ENCODE measurements around the gene RUNX2.
"Not testable (repeated sequence)": the region's sequence is repeated elsewhere in the genome, so short reads cannot be mapped to it uniquely, and the experiment has no call there.

- not testable (repeated sequence) for TF ChIP-seq CTCF (optimal IDR thresholded peaks at IDR 0.05 in 1 of 3, IDR thresholded peaks at IDR 0.05 in 1 of 3, conservative IDR thresholded peaks at IDR 0.05 in 1 of 3; ENCODE audit: extremely low read depth in 1 of 3, insufficient read depth in 2 of 3, low read length in 3 of 3); EZH2 (IDR thresholded peaks at IDR 0.05; ENCODE audit: low read length)
Observed at GRCh38 chr6:45467417-45467816, 139.3 kb downstream of the RUNX2 start.
